HepG2 (cell line): ENCODE measurements around the gene PTPRF. TPM values are rescaled to one million over a fixed set of nuclear protein-coding genes. Genes with fewer than 3 reads are reported as not detected.

ENCODE experiments used
- ATAC-seq: fragments of 200-7000 bp; cut with Tn5 transposase; 3 replicates; pipeline ENCODE4 v1.9.1; 2020; ENCODE audit warnings: mild to moderate bottlenecking, moderate library complexity
- BruUV-seq: library from RNA; stranded (reverse); fragments of 400-500 nt; replicated peaks from 2 replicates; lab custom pipeline; 2021; lab: Mats Ljungman, UMichigan
- CTCF ChIA-PET: fragments of 300-600 bp; formaldehyde crosslinking; extraction: SDS; loops from one replicate; lab custom pipeline; 2021; ENCODE audit warnings: low total read pairs, inconsistent platforms, low intra/inter-chr PET ratio; lab: Yijun Ruan, JAX
- POLR2A ChIA-PET: fragments of 350-600 bp; sonication (Branson Sonifier 250); formaldehyde crosslinking; loops from one replicate; lab custom pipeline; 2020; ENCODE audit warnings: antibody characterized with exemption, inconsistent platforms; lab: Yijun Ruan, JAX
- DNase-seq: peaks from one replicate; pipeline ENCODE4 v3.0.0-alpha.2; 2015; ENCODE audit warnings: low spot score
- FAIRE-seq: peaks from 3 replicates; lab custom pipeline; 2011; peaks lifted over from hg19 to GRCh38; lab: Jason Lieb, UNC
- H2AFZ ChIP-seq: one replicate; pipeline ENCODE4 v1.6.1; 2011; ENCODE audit warnings: low read length, inconsistent platforms
- H3K27ac ChIP-seq: fragments of 300-600 bp; 3 replicates; pipeline ENCODE4 v1.8.0; 2011; ENCODE audit warnings: mixed run types, mild to moderate bottlenecking, mixed read lengths, low read length, inconsistent platforms; ENCODE audit not compliant: insufficient read depth; ENCODE audit errors: extremely low read length
- H3K27me3 ChIP-seq, 2 experiments: fragments of 200-600 bp in 1 of 2; 2 replicates in 1 of 2; 3 replicates in 1 of 2; pipeline versions ENCODE4 v1.6.0 to v1.8.0; 2011; ENCODE audit warnings: low read length in 2 of 2, mild to moderate bottlenecking in 2 of 2, moderate library complexity in 2 of 2, inconsistent platforms in 1 of 2; ENCODE audit not compliant: insufficient read depth in 2 of 2, control insufficient read depth in 1 of 2
- H3K36me3 ChIP-seq, 2 experiments: fragments of 200-600 bp in 1 of 2; replicated peaks in 1 of 2; 2 replicates in 1 of 2; 3 replicates in 1 of 2; pipeline versions ENCODE4 v1.5.1 to v1.8.0; 2011; ENCODE audit warnings: low read length in 2 of 2, inconsistent platforms in 1 of 2; ENCODE audit not compliant: insufficient read depth in 2 of 2, control insufficient read depth in 1 of 2
- H3K4me1 ChIP-seq: 2 replicates; pipeline ENCODE4 v1.5.1; 2012; ENCODE audit warnings: low read length, inconsistent platforms; ENCODE audit not compliant: insufficient read depth
- H3K4me2 ChIP-seq: 2 replicates; pipeline ENCODE4 v1.6.0; 2011; ENCODE audit warnings: low read depth, low read length, inconsistent platforms
- H3K4me3 ChIP-seq, 3 experiments: fragments of 200-600 bp in 1 of 3; sonication (generic), shearing (Covaris generic) in 1 of 3; replicated peaks in 1 of 3; 2 replicates each; pipeline ENCODE4 v1.5.1; 2011 to 2016; ENCODE audit warnings: low read length in 3 of 3, inconsistent platforms in 2 of 3, low read depth in 2 of 3, mild to moderate bottlenecking in 2 of 3, control low read depth in 1 of 3, mixed read lengths in 1 of 3; ENCODE audit not compliant: insufficient read depth in 1 of 3
- H3K79me2 ChIP-seq: one replicate; pipeline ENCODE4 v1.6.1; 2011; ENCODE audit warnings: low read length, inconsistent platforms; ENCODE audit not compliant: insufficient read depth
- H3K9ac ChIP-seq: 2 replicates; pipeline ENCODE4 v1.6.0; 2011; ENCODE audit warnings: mild to moderate bottlenecking, low read depth, low read length, inconsistent platforms; ENCODE audit not compliant: insufficient read depth
- H3K9me3 ChIP-seq: 2 replicates; pipeline ENCODE4 v1.5.1; 2012; ENCODE audit warnings: mild to moderate bottlenecking, low read length
- H4K20me1 ChIP-seq: 2 replicates; pipeline ENCODE4 v1.6.0; 2011; ENCODE audit warnings: inconsistent platforms, mild to moderate bottlenecking, low read length, moderate library complexity; ENCODE audit not compliant: insufficient read depth
- EEA1 ChIP-seq: sonication (generic); formaldehyde crosslinking; IDR thresholded peaks from 2 replicates; pipeline ENCODE4 v1.5.1; 2020; ENCODE audit warnings: mild to moderate bottlenecking, missing genetic modification reagents, borderline replicate concordance
- GZF1 ChIP-seq: sonication (generic); formaldehyde crosslinking; IDR thresholded peaks from 2 replicates; pipeline ENCODE4 v1.5.1; 2020; ENCODE audit warnings: mild to moderate bottlenecking, missing genetic modification reagents
- HHEX ChIP-seq: IDR thresholded peaks from 2 replicates; pipeline ENCODE4 v1.6.1; 2016; ENCODE audit warnings: control low read depth
- MYC ChIP-seq: sonication (generic); formaldehyde crosslinking; IDR thresholded peaks from 2 replicates; pipeline ENCODE4 v1.9.0; 2021; ENCODE audit warnings: missing genetic modification reagents, borderline replicate concordance
- NCOA1 ChIP-seq: sonication (generic); formaldehyde crosslinking; IDR thresholded peaks from 2 replicates; pipeline ENCODE4 v1.9.0; 2021; ENCODE audit warnings: missing genetic modification reagents
- NPAS2 ChIP-seq: sonication (generic); formaldehyde crosslinking; IDR thresholded peaks from 2 replicates; pipeline ENCODE4 v1.8.0; 2022; ENCODE audit warnings: mild to moderate bottlenecking, missing genetic modification reagents, borderline replicate concordance
- TBX2 ChIP-seq: sonication (generic); formaldehyde crosslinking; IDR thresholded peaks from 2 replicates; pipeline ENCODE4 v1.5.0; 2020; ENCODE audit warnings: missing genetic modification reagents, mild to moderate bottlenecking, borderline replicate concordance
- TCF7L2 ChIP-seq: IDR thresholded peaks from 2 replicates; pipeline ENCODE4 v1.6.1; 2011; ENCODE audit warnings: mild to moderate bottlenecking, low read depth, low read length, moderate library complexity
- ZNF382 ChIP-seq: sonication (generic); formaldehyde crosslinking; IDR thresholded peaks from 2 replicates; pipeline ENCODE4 v1.5.0; 2020; ENCODE audit warnings: missing genetic modification reagents, mild to moderate bottlenecking, borderline replicate concordance
- ZSCAN30 ChIP-seq: sonication (generic); formaldehyde crosslinking; IDR thresholded peaks from 2 replicates; pipeline ENCODE4 v1.5.0; 2020; ENCODE audit warnings: mild to moderate bottlenecking, missing genetic modification reagents
- WGBS: methylation state at CpG from one replicate; pipeline ENCODE4 v1.1.6; 2017; ENCODE audit warnings: low lambda C conversion rate; 5-methylcytosine and 5-hydroxymethylcytosine counted together
- in situ Hi-C: cut with HindIII; loops from 2 replicates; pipeline ENCODE4 v1.10.0; 2017; ENCODE audit warnings: low pct_unique_long_range_greater_than_20kb; ENCODE audit not compliant: extremely low pct_ligation_motif_present
- intact Hi-C: fragments of 100-400 bp; cut with micrococcal nuclease; formaldehyde crosslinking; loops from one replicate; pipeline ENCODE4 v1.10.0; 2022; ENCODE audit not compliant: unreplicated experiment
- polyA plus RNA-seq, 8 experiments: library from polyadenylated mRNA; depleted of rRNA in 3 of 8; stranded (reverse) in 7 of 8; unstranded in 1 of 8; fragments of >200 nt; fragmentation: Illumina TruSeq in 4 of 8; extraction: Trizol in 4 of 8; gene quantifications; 2 replicates each; pipeline versions ENCODE4 v1.2.1 to v1.2.3, GENCODE V29; 2011 to 2016; ENCODE audit warnings: low read depth in 4 of 8, missing spikeins in 1 of 8, mixed read lengths in 1 of 8; ENCODE audit not compliant: insufficient read depth in 1 of 8
- total RNA-seq, 5 experiments: library from RNA; depleted of rRNA; stranded (reverse); fragments of >200 nt; fragmentation: Illumina TruSeq; extraction: Trizol; gene quantifications; 2 replicates each; pipeline ENCODE4 v1.2.3, GENCODE V29; 2016; ENCODE audit warnings: low read depth in 1 of 5
- TF ChIP-seq, protein P1 (sequence below): sonication (generic); formaldehyde crosslinking; IDR thresholded peaks from 2 replicates; pipeline ENCODE4 v1.5.0; 2020; ENCODE audit warnings: mild to moderate bottlenecking, missing genetic modification reagents, moderate library complexity
- TF ChIP-seq, protein P2 (sequence below): sonication (generic); formaldehyde crosslinking; IDR thresholded peaks from 2 replicates; pipeline ENCODE4 v1.8.0; 2022; ENCODE audit warnings: mild to moderate bottlenecking, missing genetic modification reagents; ENCODE audit not compliant: insufficient replicate concordance
- TF ChIP-seq, protein P3 (sequence below): sonication (generic); formaldehyde crosslinking; IDR thresholded peaks from 2 replicates; pipeline ENCODE4 v1.5.1; 2020; ENCODE audit warnings: mild to moderate bottlenecking, moderate library complexity, missing genetic modification reagents
- TF ChIP-seq, protein P4 (sequence below): sonication (generic); formaldehyde crosslinking; IDR thresholded peaks from 2 replicates; pipeline ENCODE4 v1.8.1; 2023; ENCODE audit warnings: missing genetic modification reagents, inconsistent platforms, borderline replicate concordance
- TF ChIP-seq, protein P5 (sequence below): sonication (generic); formaldehyde crosslinking; IDR thresholded peaks from 2 replicates; pipeline ENCODE4 v1.4.0; 2020; ENCODE audit warnings: missing genetic modification reagents

The PTPRF gene
- total and polyA plus RNA-seq, 2 of the 13 experiments (the other 11 are each of a cell fraction or from before 2014, with no cell fraction given): 55.9 to 167 TPM

DNA sequence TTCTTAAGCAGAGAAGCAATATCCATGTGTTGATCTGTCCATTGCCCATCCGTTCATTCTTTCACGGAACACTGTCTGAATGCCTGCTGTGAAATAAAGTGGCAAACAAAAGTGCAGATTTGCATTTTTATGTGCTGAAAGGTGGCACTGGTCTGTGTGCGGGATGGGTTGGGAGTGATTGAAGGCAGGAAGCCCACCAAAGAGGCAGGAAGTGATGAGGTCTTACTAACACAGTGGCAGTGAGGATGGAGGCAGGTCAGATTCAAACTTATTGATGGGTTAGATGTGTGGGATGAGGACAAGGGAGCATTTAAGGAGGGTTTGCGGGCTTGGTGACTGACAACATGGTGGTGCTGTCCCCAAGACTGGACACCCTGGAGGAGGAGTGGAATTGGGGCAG, 8.3 kb downstream of the PTPRF start:
- ChIA-PET POLR2A (no interaction called here), CTCF (no interaction called here)
- H3K4me1 ChIP-seq: peaks cover 83% of the 10 kb centered on the region
- in situ Hi-C loops: no loop called here
- intact Hi-C loops: no loop called here
- 98% methylated on average over 4 of the region's 4 CpGs for WGBS
- no peak overlapping the region for H3K9ac ChIP-seq
- ATAC-seq: no peak
- no peak for FAIRE-seq
- H3K36me3 ChIP-seq: peaks cover 15 to 41% of the 10 kb centered on the region in 2 experiments; a peak in 4 of 5 replicates
- H3K4me2 ChIP-seq: no peak overlapping the region
- H3K27ac ChIP-seq: no peak overlapping the region
- no peak overlapping the region for H2AFZ ChIP-seq
- H3K27me3 ChIP-seq: no peaks in the 10 kb centered on the region
- no peak for TF ChIP-seq NPAS2 (CRISPR knock-in tag)
- TF ChIP-seq, protein P1, sequence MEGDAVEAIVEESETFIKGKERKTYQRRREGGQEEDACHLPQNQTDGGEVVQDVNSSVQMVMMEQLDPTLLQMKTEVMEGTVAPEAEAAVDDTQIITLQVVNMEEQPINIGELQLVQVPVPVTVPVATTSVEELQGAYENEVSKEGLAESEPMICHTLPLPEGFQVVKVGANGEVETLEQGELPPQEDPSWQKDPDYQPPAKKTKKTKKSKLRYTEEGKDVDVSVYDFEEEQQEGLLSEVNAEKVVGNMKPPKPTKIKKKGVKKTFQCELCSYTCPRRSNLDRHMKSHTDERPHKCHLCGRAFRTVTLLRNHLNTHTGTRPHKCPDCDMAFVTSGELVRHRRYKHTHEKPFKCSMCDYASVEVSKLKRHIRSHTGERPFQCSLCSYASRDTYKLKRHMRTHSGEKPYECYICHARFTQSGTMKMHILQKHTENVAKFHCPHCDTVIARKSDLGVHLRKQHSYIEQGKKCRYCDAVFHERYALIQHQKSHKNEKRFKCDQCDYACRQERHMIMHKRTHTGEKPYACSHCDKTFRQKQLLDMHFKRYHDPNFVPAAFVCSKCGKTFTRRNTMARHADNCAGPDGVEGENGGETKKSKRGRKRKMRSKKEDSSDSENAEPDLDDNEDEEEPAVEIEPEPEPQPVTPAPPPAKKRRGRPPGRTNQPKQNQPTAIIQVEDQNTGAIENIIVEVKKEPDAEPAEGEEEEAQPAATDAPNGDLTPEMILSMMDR (CRISPR knock-in tag): no peak
- no peak for TF ChIP-seq ZNF382 (CRISPR knock-in tag)
- no peak for TF ChIP-seq EEA1
- TF ChIP-seq, protein P2, sequence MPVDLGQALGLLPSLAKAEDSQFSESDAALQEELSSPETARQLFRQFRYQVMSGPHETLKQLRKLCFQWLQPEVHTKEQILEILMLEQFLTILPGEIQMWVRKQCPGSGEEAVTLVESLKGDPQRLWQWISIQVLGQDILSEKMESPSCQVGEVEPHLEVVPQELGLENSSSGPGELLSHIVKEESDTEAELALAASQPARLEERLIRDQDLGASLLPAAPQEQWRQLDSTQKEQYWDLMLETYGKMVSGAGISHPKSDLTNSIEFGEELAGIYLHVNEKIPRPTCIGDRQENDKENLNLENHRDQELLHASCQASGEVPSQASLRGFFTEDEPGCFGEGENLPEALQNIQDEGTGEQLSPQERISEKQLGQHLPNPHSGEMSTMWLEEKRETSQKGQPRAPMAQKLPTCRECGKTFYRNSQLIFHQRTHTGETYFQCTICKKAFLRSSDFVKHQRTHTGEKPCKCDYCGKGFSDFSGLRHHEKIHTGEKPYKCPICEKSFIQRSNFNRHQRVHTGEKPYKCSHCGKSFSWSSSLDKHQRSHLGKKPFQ: no peak
- TF ChIP-seq ZSCAN30 (CRISPR knock-in tag): no peak
- TF ChIP-seq, protein P3, sequence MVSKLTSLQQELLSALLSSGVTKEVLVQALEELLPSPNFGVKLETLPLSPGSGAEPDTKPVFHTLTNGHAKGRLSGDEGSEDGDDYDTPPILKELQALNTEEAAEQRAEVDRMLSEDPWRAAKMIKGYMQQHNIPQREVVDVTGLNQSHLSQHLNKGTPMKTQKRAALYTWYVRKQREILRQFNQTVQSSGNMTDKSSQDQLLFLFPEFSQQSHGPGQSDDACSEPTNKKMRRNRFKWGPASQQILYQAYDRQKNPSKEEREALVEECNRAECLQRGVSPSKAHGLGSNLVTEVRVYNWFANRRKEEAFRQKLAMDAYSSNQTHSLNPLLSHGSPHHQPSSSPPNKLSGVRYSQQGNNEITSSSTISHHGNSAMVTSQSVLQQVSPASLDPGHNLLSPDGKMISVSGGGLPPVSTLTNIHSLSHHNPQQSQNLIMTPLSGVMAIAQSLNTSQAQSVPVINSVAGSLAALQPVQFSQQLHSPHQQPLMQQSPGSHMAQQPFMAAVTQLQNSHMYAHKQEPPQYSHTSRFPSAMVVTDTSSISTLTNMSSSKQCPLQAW (CRISPR knock-in tag): no peak
- no peak for TF ChIP-seq TCF7L2
- no peak for TF ChIP-seq GZF1 (CRISPR knock-in tag)
- TF ChIP-seq, protein P4, sequence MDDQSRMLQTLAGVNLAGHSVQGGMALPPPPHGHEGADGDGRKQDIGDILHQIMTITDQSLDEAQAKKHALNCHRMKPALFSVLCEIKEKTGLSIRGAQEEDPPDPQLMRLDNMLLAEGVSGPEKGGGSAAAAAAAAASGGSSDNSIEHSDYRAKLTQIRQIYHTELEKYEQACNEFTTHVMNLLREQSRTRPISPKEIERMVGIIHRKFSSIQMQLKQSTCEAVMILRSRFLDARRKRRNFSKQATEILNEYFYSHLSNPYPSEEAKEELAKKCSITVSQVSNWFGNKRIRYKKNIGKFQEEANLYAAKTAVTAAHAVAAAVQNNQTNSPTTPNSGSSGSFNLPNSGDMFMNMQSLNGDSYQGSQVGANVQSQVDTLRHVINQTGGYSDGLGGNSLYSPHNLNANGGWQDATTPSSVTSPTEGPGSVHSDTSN (CRISPR knock-in tag): no peak
- TF ChIP-seq, protein P5, sequence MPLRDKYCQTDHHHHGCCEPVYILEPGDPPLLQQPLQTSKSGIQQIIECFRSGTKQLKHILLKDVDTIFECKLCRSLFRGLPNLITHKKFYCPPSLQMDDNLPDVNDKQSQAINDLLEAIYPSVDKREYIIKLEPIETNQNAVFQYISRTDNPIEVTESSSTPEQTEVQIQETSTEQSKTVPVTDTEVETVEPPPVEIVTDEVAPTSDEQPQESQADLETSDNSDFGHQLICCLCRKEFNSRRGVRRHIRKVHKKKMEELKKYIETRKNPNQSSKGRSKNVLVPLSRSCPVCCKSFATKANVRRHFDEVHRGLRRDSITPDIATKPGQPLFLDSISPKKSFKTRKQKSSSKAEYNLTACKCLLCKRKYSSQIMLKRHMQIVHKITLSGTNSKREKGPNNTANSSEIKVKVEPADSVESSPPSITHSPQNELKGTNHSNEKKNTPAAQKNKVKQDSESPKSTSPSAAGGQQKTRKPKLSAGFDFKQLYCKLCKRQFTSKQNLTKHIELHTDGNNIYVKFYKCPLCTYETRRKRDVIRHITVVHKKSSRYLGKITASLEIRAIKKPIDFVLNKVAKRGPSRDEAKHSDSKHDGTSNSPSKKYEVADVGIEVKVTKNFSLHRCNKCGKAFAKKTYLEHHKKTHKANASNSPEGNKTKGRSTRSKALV (CRISPR knock-in tag): no peak
- no peak for TF ChIP-seq TBX2 (CRISPR knock-in tag)
- no peak for TF ChIP-seq MYC (CRISPR knock-in tag)
- TF ChIP-seq NCOA1 (CRISPR knock-in tag): no peak
- no peak for TF ChIP-seq HHEX (CRISPR knock-in tag)
- BruUV-seq: no TSS peak
- H3K79me2 ChIP-seq: peaks cover 74% of the 10 kb centered on the region
- no peak for DNase-seq
- H3K9me3 ChIP-seq: no peaks in the 10 kb centered on the region
- no peak overlapping the region for H3K4me3 ChIP-seq
- peaks cover 29% of the 10 kb centered on the region for H4K20me1 ChIP-seq
